Uterus (tissue), 2 donors: ENCODE results near the gene CBFA2T3.
"Not testable (repeated sequence)": the region's sequence is repeated elsewhere in the genome, so short reads cannot be mapped to it uniquely, and the experiment has no call there.

Experiments
- CTCF ChIP-seq, 4 experiments: fragments of 200-600 bp in 2 of 4; fragments of 450-650 bp in 2 of 4; sonication (generic) in 2 of 4; IDR thresholded peaks; one replicate each; pipeline ENCODE4 v1.5.1; 2016 to 2019; ENCODE audit warnings: antibody characterized with exemption in 4 of 4, mild to moderate bottlenecking in 2 of 4, moderate library complexity in 1 of 4
- POLR2A ChIP-seq, 2 donors: fragments of 450-650 bp; IDR thresholded peaks; one replicate each; pipeline ENCODE4 v1.6.1; 2016; ENCODE audit warnings: antibody characterized with exemption in 2 of 2, mild to moderate bottlenecking in 1 of 2, moderate library complexity in 1 of 2

- not testable (repeated sequence) for TF ChIP-seq CTCF, POLR2A (IDR thresholded peaks at IDR 0.05)
Measured at GRCh38 chr16:88894266-88894665, 82.7 kb downstream of the CBFA2T3 start.
